Heart right ventricle (tissue), 16 donors: ENCODE results near the gene OR10AD1. TPM values are rescaled to one million over a fixed set of nuclear protein-coding genes. Genes with fewer than 3 reads are reported as not detected.

Experiments
- ATAC-seq, 8 donors: fragments of 200-7000 bp; cut with Tn5 transposase; one replicate each; pipeline ENCODE4 v1.9.1; 2020; ENCODE audit warnings: mild to moderate bottlenecking in 8 of 8, moderate library complexity in 8 of 8, moderate number of reproducible peaks in 1 of 8
- DNase-seq, 2 donors: peaks; one replicate each; pipeline ENCODE4 v3.0.0-alpha.2; 2020
- H3K27ac ChIP-seq, 10 donors: fragments of 200-600 bp; sonication (generic) in 2 of 10; one replicate each; pipeline versions ENCODE4 v1.5.0 to v1.8.0; 2020 to 2022; ENCODE audit warnings: mild to moderate bottlenecking in 3 of 10
- H3K27me3 ChIP-seq, 7 donors: fragments of 200-600 bp; one replicate each; pipeline ENCODE4 v1.8.0; 2021 to 2022; ENCODE audit warnings: mild to moderate bottlenecking in 2 of 7
- H3K36me3 ChIP-seq, 9 donors: fragments of 200-600 bp; sonication (generic) in 1 of 9; one replicate each; pipeline versions ENCODE4 v1.5.0 to v1.8.0; 2020 to 2022; ENCODE audit warnings: mild to moderate bottlenecking in 2 of 9
- H3K4me1 ChIP-seq, 9 donors: fragments of 200-600 bp; sonication (generic) in 1 of 9; one replicate each; pipeline versions ENCODE4 v1.5.0 to v1.8.0; 2020 to 2022; ENCODE audit warnings: mild to moderate bottlenecking in 4 of 9
- H3K4me3 ChIP-seq, 10 donors: fragments of 200-600 bp; sonication (generic) in 2 of 10; one replicate each; pipeline versions ENCODE4 v1.5.0 to v1.8.0; 2020 to 2022; ENCODE audit warnings: mild to moderate bottlenecking in 7 of 10, moderate library complexity in 2 of 10
- H3K9me3 ChIP-seq, 11 donors: fragments of 200-600 bp in 10 of 11; sonication (generic) in 2 of 11; one replicate each; pipeline versions ENCODE4 v1.5.0 to v1.8.0; 2013 to 2022; ENCODE audit warnings: mild to moderate bottlenecking in 2 of 11, control low read depth in 1 of 11, moderate library complexity in 1 of 11
- CTCF ChIP-seq, 9 donors: fragments of 200-600 bp; sonication (generic) in 2 of 9; IDR thresholded peaks; one replicate each; pipeline versions ENCODE4 v1.5.0 to v1.8.0; 2021 to 2022; ENCODE audit warnings: antibody characterized with exemption in 9 of 9, mild to moderate bottlenecking in 5 of 9, moderate library complexity in 1 of 9
- WGBS, 2 donors: extraction: QIAGEN DNeasy Blood & Tissue Kit; methylation state at CpG; one replicate each; pipeline ENCODE4 v1.1.7; 2013; ENCODE audit warnings: inconsistent platforms in 1 of 2; 5-methylcytosine and 5-hydroxymethylcytosine counted together
- intact Hi-C, 10 donors: fragments of 100-400 bp; cut with DNase I; formaldehyde crosslinking; loops; one replicate each; pipeline versions ENCODE4 v1.11.1 to v1.14.2; 2022
- polyA plus RNA-seq, 2 donors: library from polyadenylated mRNA; stranded (reverse); fragments of 200-250 nt; gene quantifications; one replicate each; pipeline ENCODE4 v1.2.3, GENCODE V29; 2013
- total RNA-seq, 10 donors: library from RNA; stranded (reverse); fragmentation: NEBNext Ultra II Directional in 3 of 10; extraction: Animal tissue kit (Norgen Biotek cat#: 25700) in 3 of 10; gene quantifications; one replicate each; pipeline versions ENCODE4 v1.2.1 to v1.2.4, GENCODE V29; 2021 to 2023
- donor health status: Arrhythmogenic right ventricular cardiomyopathy.
- donor health status: ischemic (EF 13 %, LVEDD 7.1; RV severe dilation, severe dysfunction).
- donor health status: healthy with polysubstance abuse.
- donor health status: DM: no; HTN: yes; CAD: no.
- donor health status: DM: no; HTN: no; CAD: no.
- donor health status: ischemic (EF 25% LVEDD 6.9; RV normal size, moderate dysfunction).
- donor health status: ischemic (EF 25% LVEDD 5.7; RV mildly dilated, moderate dysfunction).
- donor health status: healthy.
- donor health status: DM: yes; HTN: yes; CAD: no.
- donor health status: Ischemic cardiomyopathy.
- donor health status: ischemic (EF 35%, LVEDD 5.7; RV mildly dilated, moderate dysfunction).
- donor health status: nonischemic (EF 11% LVEDD 7.7; RV severe dilation, severe dysfunction).
- donor health status: DM: yes; HTN: yes; CAD: no.
- donor health status: PGD.
- donor health status: ischemic (EF 29% LVEDD 5.4; RV normal size, mild dysfunction).
- donor health status: nonischemic (EF 23%, LVEDD 6.1; RV moderate dilation, normal function).

The OR10AD1 gene
- total and polyA plus RNA-seq, 12 donors = not detected

GRCh38 chr12:48164451-48164850, 38.6 kb downstream of the OR10AD1 start:
- Histone ChIP-seq H3K36me3 (no peaks in the 10 kb centered on the region), H3K9me3 (no peaks in the 10 kb centered on the region), H3K4me1 (peaks cover 0 to 5% (median 0%) of the 10 kb centered on the region in 9 donors), H3K27me3 (peaks cover 0 to 19% (median 0%) of the 10 kb centered on the region in 7 donors), H3K4me3 (no peak overlapping the region), H3K27ac (no peak overlapping the region)
- ATAC-seq = no peak
- DNase-seq = no peak
- intact Hi-C loops = loop anchor here in 9 of 10 donors (2.0 to 10.0 kb wide), 6 partner anchors 67 to 260 kb away; partner anchors contain the start of genes TMEM106C (in 2 of the 9) and VDR (in 1 of the 9)
- TF ChIP-seq CTCF (IDR thresholded peaks at IDR 0.05) = no peak
- WGBS, 2 donors = 76 to 84% methylated on average over 2 of the region's 2 CpGs

GRCh38 chr12:48163150-48163747, 39.8 kb downstream of the OR10AD1 start:
- no peak for ATAC-seq
- no peak for DNase-seq
- intact Hi-C loops = loop anchor here (2.0 to 10.0 kb wide), 6 partner anchors 66 to 258 kb away; partner anchors contain the start of genes TMEM106C (in 2 of the 10) and VDR (in 1 of the 10)
- TF ChIP-seq CTCF (IDR thresholded peaks at IDR 0.05) = no peak
- H3K4me3 ChIP-seq = no peak overlapping the region
- H3K4me1 ChIP-seq = peaks cover 0 to 6% (median 0%) of the 10 kb centered on the region in 9 donors
- 55 to 71% methylated on average over 5 of the region's 5 CpGs for WGBS, 2 donors
- no peak overlapping the region for H3K27ac ChIP-seq
- no peaks in the 10 kb centered on the region for H3K36me3 ChIP-seq
- peaks cover 0 to 16% (median 0%) of the 10 kb centered on the region in 7 donors for H3K27me3 ChIP-seq
- no peaks in the 10 kb centered on the region for H3K9me3 ChIP-seq

- TF ChIP-seq CTCF (IDR thresholded peaks at IDR 0.05) = no peak
- 31 to 50% methylated on average over 2 of the region's 2 CpGs for WGBS, 2 donors
- Histone ChIP-seq H3K4me1 (peaks cover 0 to 23% (median 9%) of the 10 kb centered on the region in 9 donors), H3K9me3 (no peaks in the 10 kb centered on the region), H3K27ac (no peak overlapping the region), H3K36me3 (no peaks in the 10 kb centered on the region), H3K27me3 (peaks cover 0 to 4% (median 0%) of the 10 kb centered on the region in 7 donors), H3K4me3 (no peak overlapping the region)
- intact Hi-C loops = loop anchor here in 9 of 10 donors (5.0 to 10.0 kb wide), 5 partner anchors 64 to 256 kb away; partner anchors contain the start of genes TMEM106C (in 2 of the 9) and VDR (in 1 of the 9)
- ATAC-seq (no peak), DNase-seq (peak in 1 of 2 donors; percentile 33)
These were observed 42.3 kb downstream of the OR10AD1 start for GRCh38 chr12:48160807-48161206.

GRCh38 chr12:48160046-48160445, 43.0 kb downstream of the OR10AD1 start:
- Histone ChIP-seq H3K27me3 (no peaks in the 10 kb centered on the region), H3K4me3 (no peak overlapping the region), H3K36me3 (peaks cover 0 to 3% (median 0%) of the 10 kb centered on the region in 9 donors), H3K27ac (no peak overlapping the region), H3K4me1 (peaks cover 0 to 27% (median 11%) of the 10 kb centered on the region in 9 donors), H3K9me3 (no peaks in the 10 kb centered on the region)
- intact Hi-C loops = loop anchor here in 9 of 10 donors (5.0 to 10.0 kb wide), 5 partner anchors 63 to 255 kb away; partner anchors contain the start of genes TMEM106C (in 2 of the 9) and VDR (in 1 of the 9)
- no peak for DNase-seq
- no peak for ATAC-seq
- 79 to 93% methylated on average over 5 of the region's 5 CpGs for whole genome bisulfite sequencing, 2 donors
- no peak for TF ChIP-seq CTCF (IDR thresholded peaks at IDR 0.05)
